AML-193 (cell line): Measurements from ENCODE around the gene ARHGAP12.
"Not testable (repeated sequence)": the region's sequence is repeated elsewhere in the genome, so short reads cannot be mapped to it uniquely, and the experiment has no call there.

Experiments used
- DNase-seq, 2 experiments: peaks; one replicate each; lab custom pipeline; 2025; lab: John Stamatoyannopoulos, UW

ARHGAP12 gene

GRCh38 chr10:31770307-31770902 is 158.2 kb downstream of the ARHGAP12 start:
- DNase-seq, result peak; percentile 24 to 40

GRCh38 chr10:31769564-31769963 is 159.1 kb downstream of the ARHGAP12 start:
- no peak for DNase-seq

GRCh38 chr10:31768935-31769334 is 159.7 kb downstream of the ARHGAP12 start:
- not testable (repeated sequence) for DNase-seq

- no peak for DNase-seq
Observed at GRCh38 chr10:31768467-31768866, 160.2 kb downstream of the ARHGAP12 start.

GRCh38 chr10:31765541-31765940 is 163.1 kb downstream of the ARHGAP12 start:
- no peak for DNase-seq

- no peak for DNase-seq
Observed at GRCh38 chr10:31762316-31762715, 166.3 kb downstream of the ARHGAP12 start.

- DNase-seq, result no peak
Observed at GRCh38 chr10:31761156-31761555, 167.5 kb downstream of the ARHGAP12 start.

GRCh38 chr10:31760674-31761081 is 168.0 kb downstream of the ARHGAP12 start:
- no peak for DNase-seq

- DNase-seq, result peak; percentile 95 to 96
Observed at GRCh38 chr10:31759799-31760626, 168.6 kb downstream of the ARHGAP12 start.

- peak in 1 of 2 experiments; percentile 27 for DNase-seq
Observed at GRCh38 chr10:31759124-31759798, 169.4 kb downstream of the ARHGAP12 start.

- DNase-seq, result no peak
Observed at GRCh38 chr10:31758495-31758894, 170.1 kb downstream of the ARHGAP12 start.

- no peak for DNase-seq
Observed at GRCh38 chr10:31757831-31758230, 170.8 kb downstream of the ARHGAP12 start.

- no peak for DNase-seq
Observed at GRCh38 chr10:31757386-31757791, 171.2 kb downstream of the ARHGAP12 start.

GRCh38 chr10:31756729-31757110 is 171.9 kb downstream of the ARHGAP12 start:
- no peak for DNase-seq

GRCh38 chr10:31756101-31756728 is 172.4 kb downstream of the ARHGAP12 start:
- DNase-seq, result no peak
